Skeletal muscle tissue (tissue), 4 donors: ENCODE data around the gene IFIT5. TPM values are rescaled to one million over a fixed set of nuclear protein-coding genes. Genes with fewer than 3 reads are reported as not detected.
"Not testable (repeated sequence)": the region's sequence is repeated elsewhere in the genome, so short reads cannot be mapped to it uniquely, and the experiment has no call there.

Experiments
- H3K27ac ChIP-seq: one replicate; pipeline ENCODE4 v1.7.0; 2013; ENCODE audit warnings: mild to moderate bottlenecking, low read depth, low read length, inconsistent platforms
- H3K27me3 ChIP-seq, 3 donors: one replicate each; pipeline ENCODE4 v1.7.0; 2013; ENCODE audit warnings: low read length in 3 of 3; ENCODE audit not compliant: control insufficient read depth in 3 of 3, insufficient read depth in 3 of 3
- H3K36me3 ChIP-seq, 3 donors: one replicate each; pipeline ENCODE4 v1.7.0; 2013; ENCODE audit warnings: low read length in 3 of 3; ENCODE audit not compliant: control insufficient read depth in 3 of 3, insufficient read depth in 3 of 3
- H3K4me1 ChIP-seq, 3 donors: one replicate each; pipeline ENCODE4 v1.7.0; 2013; ENCODE audit warnings: low read length in 3 of 3, mild to moderate bottlenecking in 3 of 3; ENCODE audit not compliant: control insufficient read depth in 3 of 3, insufficient read depth in 3 of 3
- H3K4me3 ChIP-seq, 3 donors: one replicate each; pipeline ENCODE4 v1.7.0; 2013; ENCODE audit warnings: low read length in 3 of 3
- H3K9ac ChIP-seq, 3 donors: one replicate each; pipeline ENCODE4 v1.7.0; 2013; ENCODE audit warnings: low read length in 3 of 3, mild to moderate bottlenecking in 3 of 3, moderate library complexity in 2 of 3, low read depth in 1 of 3
- H3K9me3 ChIP-seq, 3 donors: one replicate each; pipeline ENCODE4 v1.7.0; 2013; ENCODE audit warnings: low read length in 3 of 3; ENCODE audit not compliant: control insufficient read depth in 3 of 3
- total RNA-seq: library from RNA; depleted of rRNA; stranded (reverse); fragments of >200 nt; gene quantifications from one replicate; pipeline ENCODE4 v1.2.3, GENCODE V29; 2014
- donor health status: Osteomylitis.

IFIT5 gene
- total RNA-seq, 1 donor from 2014 or later: 9.9 TPM

DNA sequence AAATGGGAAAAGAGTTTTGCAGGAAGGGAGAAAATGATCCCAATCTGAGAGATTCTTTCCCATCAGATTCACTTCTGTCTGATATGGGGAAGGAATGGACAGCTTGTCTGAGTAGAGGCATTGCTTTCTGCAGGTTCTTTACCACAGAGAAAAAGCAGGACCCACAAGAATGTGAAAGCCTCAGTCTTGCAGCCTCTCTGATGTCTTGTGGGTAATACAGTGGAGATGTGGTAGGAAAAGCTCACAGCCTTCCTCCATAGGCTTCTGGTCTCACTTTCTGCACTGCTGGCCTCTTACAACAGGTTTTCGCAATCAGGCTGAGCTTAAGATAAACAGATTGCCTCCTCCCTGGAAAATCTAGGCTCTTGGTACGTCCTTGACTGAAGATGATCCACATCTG lies 21.4 kb upstream of the IFIT5 start:
- H3K27me3 ChIP-seq: no peaks in the 10 kb centered on the region
- peak overlapping the region; percentile 73 to 80 (median 79) for H3K9ac ChIP-seq
- peaks cover 14 to 37% (median 26%) of the 10 kb centered on the region in 3 donors for H3K4me1 ChIP-seq
- H3K27ac ChIP-seq: peak overlapping the region; percentile 75
- H3K9me3 ChIP-seq: no peaks in the 10 kb centered on the region
- no peaks in the 10 kb centered on the region for H3K36me3 ChIP-seq
- peak overlapping the region; percentile 73 to 92 (median 76) for H3K4me3 ChIP-seq

DNA sequence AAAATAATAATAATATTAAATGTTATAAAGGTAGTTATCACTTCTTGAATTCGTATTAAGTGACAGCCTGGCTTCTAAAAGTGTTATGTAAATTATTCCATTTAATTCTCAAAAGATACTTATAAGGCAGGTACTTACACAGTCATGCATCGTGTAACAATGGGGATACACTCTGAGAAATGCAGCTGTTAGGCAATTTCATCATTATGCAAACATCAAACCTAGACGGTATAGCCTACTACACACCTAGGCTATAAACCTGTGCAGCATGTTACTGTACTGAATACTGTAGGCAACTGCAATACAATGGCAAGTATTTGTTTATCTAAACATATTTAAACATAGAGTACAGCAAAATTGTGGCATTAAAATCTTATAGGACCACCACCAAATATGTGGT lies 20.5 kb upstream of the IFIT5 start:
- Histone ChIP-seq H3K4me3 (peak overlapping the region; percentile 22 to 92 (median 52)), H3K27me3 (no peaks in the 10 kb centered on the region), H3K9me3 (no peaks in the 10 kb centered on the region), H3K4me1 (peaks cover 14 to 37% (median 26%) of the 10 kb centered on the region in 3 donors), H3K9ac (peak overlapping the region in 1 of 3 donors; percentile 2), H3K36me3 (no peaks in the 10 kb centered on the region), H3K27ac (no peak overlapping the region)

DNA sequence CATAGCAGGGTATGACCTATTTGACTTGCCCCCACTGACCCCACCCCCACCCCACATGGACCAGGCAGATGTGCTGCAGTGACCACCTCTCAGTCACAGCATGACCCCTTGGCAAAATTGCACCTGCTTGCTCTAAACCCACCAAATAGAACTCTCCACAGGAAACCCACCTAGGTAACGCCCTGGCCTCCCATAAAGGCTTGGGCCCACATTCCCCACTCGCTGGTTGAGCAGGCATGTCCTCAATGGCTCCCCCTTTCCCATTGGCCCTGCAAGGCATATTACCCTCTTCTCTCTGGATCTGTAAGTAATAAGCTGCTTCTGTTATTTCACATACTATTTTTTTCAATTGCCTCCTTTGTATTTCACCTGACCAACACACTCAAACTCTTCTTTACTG lies 19.2 kb upstream of the IFIT5 start:
- Histone ChIP-seq H3K4me1 (peaks cover 14 to 36% (median 26%) of the 10 kb centered on the region in 3 donors), H3K27ac (no peak overlapping the region)

DNA sequence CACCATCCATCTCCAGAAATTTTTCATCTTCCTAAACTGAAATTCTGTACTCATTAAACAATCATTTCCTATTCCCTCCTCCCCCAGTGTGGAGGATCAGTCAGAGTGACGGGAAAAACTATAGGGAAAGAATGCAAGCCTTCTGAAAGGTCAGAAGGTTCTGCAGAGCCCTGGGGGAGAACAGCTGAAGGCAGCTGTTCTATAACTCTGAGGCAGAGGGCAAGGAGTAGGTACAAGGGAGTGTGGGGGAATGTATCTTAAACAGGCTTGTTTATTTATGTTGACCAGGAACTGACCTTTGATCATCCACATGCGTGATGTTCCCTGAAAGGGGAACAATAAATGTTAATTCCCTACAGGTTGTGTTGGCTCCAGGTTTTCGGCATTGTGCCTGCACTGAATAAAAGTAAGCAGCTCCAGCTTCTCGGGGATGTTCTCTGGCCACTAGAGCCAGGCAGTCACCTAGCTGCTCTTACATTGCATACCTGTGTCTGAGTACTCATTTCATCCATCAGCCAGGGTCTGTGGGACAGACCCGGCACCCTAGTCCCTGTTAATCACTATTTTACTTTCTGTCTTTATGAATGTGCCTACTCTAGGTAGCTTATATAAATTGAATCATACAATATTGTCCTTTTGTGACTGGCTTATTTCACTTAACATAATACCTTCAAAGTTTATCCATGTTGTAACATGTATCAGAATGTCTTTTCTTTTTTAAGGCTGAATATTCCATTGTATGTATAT lies 16.2 kb upstream of the IFIT5 start:
- Histone ChIP-seq H3K4me3 (no peak overlapping the region), H3K27me3 (no peaks in the 10 kb centered on the region), H3K27ac (no peak overlapping the region), H3K9me3 (no peaks in the 10 kb centered on the region), H3K9ac (no peak overlapping the region), H3K36me3 (peaks cover 7 to 12% (median 8%) of the 10 kb centered on the region in 3 donors), H3K4me1 (peaks cover 5 to 13% (median 11%) of the 10 kb centered on the region in 3 donors)

More for the DNA sequence above, 19.2 kb upstream of the IFIT5 start:
- no peak overlapping the region for H3K9ac ChIP-seq
- H3K9me3 ChIP-seq: no peaks in the 10 kb centered on the region
- no peaks in the 10 kb centered on the region for H3K27me3 ChIP-seq
- no peaks in the 10 kb centered on the region for H3K36me3 ChIP-seq
- no peak overlapping the region for H3K4me3 ChIP-seq

DNA sequence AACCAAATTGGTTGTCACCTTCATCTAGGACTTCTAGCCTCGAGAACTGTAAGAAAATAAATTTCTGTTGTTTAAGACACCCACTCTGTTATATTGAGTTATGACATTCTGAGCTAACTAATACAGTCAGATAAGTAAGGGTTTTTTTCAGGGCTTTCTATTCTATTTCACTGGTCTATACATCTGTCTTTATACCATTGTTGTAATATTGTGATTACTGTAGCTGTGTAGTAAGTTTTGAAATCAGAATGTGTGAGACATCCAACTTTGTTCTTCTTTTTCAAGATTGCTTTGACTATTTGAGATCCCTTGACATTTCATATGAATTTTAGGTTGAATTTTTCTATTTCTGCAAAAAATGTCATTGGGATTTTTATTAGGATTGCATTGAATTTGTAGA lies 14.4 kb upstream of the IFIT5 start:
- Histone ChIP-seq H3K27ac (no peak overlapping the region), H3K9me3 (no peaks in the 10 kb centered on the region), H3K4me1 (peaks cover 0 to 8% (median 2%) of the 10 kb centered on the region in 3 donors), H3K4me3 (no peak overlapping the region), H3K27me3 (no peaks in the 10 kb centered on the region), H3K36me3 (peaks cover 7 to 24% (median 11%) of the 10 kb centered on the region in 3 donors), H3K9ac (no peak overlapping the region)

DNA sequence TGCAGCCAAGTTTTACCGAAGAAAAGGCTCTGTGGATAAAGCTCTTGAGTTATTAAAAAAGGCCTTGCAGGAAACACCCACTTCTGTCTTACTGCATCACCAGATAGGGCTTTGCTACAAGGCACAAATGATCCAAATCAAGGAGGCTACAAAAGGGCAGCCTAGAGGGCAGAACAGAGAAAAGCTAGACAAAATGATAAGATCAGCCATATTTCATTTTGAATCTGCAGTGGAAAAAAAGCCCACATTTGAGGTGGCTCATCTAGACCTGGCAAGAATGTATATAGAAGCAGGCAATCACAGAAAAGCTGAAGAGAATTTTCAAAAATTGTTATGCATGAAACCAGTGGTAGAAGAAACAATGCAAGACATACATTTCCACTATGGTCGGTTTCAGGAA lies 11.3 kb upstream of the IFIT5 start:
- Histone ChIP-seq H3K4me1 (no peaks in the 10 kb centered on the region), H3K27ac (no peak overlapping the region), H3K9ac (no peak overlapping the region), H3K36me3 (peaks cover 7 to 24% (median 11%) of the 10 kb centered on the region in 3 donors), H3K9me3 (no peaks in the 10 kb centered on the region), H3K4me3 (no peak overlapping the region), H3K27me3 (no peaks in the 10 kb centered on the region)

DNA sequence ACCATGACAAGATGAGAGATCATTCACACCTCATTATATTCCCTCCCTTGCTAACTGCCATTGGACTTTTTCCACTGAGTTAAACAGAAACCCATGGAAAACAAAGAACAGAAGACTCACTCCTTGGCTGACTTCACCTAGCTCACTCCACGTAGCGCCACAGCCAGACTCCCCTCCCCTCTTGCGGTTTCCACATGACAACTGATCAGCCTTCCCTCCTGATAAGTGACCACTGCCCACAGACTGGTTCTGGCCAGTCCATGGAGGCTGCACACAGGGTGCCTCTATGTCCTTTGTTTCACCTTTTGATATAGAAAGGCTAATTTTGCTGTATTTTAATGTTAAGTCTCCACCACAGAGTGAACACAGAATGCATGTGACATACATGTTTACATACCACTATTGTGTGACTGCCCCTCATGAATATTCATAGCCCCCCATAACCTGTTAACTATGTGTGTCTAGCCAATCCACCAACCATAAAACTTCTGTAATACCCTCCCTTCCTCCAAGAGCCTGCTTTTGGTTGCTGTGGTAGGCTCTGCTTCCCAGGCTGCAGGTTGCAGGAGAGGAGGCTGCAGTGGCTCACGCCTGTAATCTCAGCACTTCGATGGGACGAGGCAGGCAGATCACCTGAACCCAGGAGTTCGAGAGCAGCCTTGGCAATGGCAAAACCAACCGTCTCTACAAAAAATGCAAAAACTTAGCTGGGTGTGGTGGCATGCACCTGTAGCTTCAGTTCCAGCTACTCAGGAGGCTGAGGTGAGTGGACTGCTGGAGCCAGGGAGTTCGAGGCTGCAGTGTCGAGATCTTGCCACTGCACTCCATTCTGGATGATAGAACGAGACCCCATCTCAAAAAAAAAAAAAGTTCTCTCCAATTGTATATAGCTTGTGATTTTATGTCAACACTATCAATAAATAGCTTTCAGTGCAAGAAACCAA lies 10.0 kb upstream of the IFIT5 start:
- Histone ChIP-seq H3K9ac (no peak overlapping the region), H3K27ac (no peak overlapping the region), H3K27me3 (no peaks in the 10 kb centered on the region), H3K4me3 (no peak overlapping the region), H3K4me1 (no peaks in the 10 kb centered on the region), H3K9me3 (no peaks in the 10 kb centered on the region), H3K36me3 (peaks cover 7 to 24% (median 11%) of the 10 kb centered on the region in 3 donors)

DNA sequence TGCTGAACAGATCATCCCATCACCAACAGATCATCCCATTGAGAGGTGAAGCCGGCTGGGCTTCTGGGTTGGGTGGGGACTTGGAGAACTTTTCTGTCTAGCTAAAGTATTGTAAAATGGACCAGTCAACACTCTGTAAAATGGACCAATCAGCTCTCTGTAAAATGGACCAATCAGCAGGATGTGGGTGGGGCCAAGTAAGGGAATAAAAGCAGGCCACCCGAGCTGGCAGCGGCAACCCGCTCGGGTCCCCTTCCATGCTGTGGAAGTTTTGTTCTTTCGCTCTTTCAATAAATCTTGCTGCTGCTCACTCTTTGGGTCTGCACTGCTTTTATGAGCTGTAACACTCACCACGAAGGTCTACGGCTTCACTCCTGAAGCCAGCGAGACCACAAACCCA lies 8.2 kb upstream of the IFIT5 start:
- not testable (repeated sequence) for H3K4me1 ChIP-seq, H3K27me3 ChIP-seq, H3K9ac ChIP-seq, H3K4me3 ChIP-seq, H3K27ac ChIP-seq, H3K9me3 ChIP-seq
- peaks cover 7 to 24% (median 11%) of the 10 kb centered on the region in 3 donors for H3K36me3 ChIP-seq

DNA sequence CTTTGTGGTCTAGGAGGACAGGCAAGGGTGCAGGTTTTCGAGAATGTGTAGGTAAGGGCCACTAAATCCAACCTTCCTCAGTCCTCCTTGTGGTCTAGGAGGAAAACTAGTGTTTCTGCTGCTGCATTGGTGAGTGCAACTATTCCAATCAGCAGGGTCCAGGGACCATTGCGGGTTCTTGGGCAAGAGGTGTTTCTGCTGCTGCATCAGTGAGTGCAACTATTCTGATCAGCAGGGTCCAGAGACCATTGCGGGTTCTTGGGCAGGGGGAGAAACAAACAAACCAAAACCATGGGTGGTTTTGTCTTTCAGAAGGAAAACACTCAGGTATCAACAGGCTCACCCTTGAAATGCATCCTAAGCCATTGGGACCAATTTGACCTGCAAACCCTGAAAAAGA lies 6.6 kb upstream of the IFIT5 start:
- H3K4me1 ChIP-seq, H3K27me3 ChIP-seq, H3K9ac ChIP-seq, H3K4me3 ChIP-seq, H3K9me3 ChIP-seq, H3K27ac ChIP-seq: not testable (repeated sequence)
- peaks cover 3 to 16% (median 6%) of the 10 kb centered on the region in 3 donors for H3K36me3 ChIP-seq

DNA sequence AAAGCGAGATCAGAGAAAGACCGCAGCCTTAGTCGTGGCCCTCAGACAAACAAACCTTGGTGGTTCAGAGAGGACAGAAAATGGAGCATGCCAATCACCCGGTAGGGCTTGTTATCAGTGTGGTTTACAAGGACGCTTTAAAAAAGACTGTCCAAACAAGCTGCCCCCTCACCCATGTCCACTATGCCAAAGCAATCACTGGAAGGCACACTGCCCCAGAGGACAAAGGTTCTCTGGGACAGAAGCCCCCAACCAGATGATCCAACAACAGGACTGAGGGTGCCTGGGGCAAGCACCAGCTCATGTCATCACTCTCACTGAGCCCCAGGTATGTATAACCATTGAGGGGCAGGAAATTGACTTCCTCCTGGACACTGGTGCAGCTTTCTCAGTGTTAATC lies 5.1 kb upstream of the IFIT5 start:
- not testable (repeated sequence) for H3K4me3 ChIP-seq, H3K27me3 ChIP-seq, H3K36me3 ChIP-seq

More for the DNA sequence above, 5.1 kb upstream of the IFIT5 start:
- H3K4me1 ChIP-seq, H3K9me3 ChIP-seq, H3K27ac ChIP-seq, H3K9ac ChIP-seq: not testable (repeated sequence)
